Measurements from ENCODE around the gene MYO15B.

Gene MYO15B

DNA sequence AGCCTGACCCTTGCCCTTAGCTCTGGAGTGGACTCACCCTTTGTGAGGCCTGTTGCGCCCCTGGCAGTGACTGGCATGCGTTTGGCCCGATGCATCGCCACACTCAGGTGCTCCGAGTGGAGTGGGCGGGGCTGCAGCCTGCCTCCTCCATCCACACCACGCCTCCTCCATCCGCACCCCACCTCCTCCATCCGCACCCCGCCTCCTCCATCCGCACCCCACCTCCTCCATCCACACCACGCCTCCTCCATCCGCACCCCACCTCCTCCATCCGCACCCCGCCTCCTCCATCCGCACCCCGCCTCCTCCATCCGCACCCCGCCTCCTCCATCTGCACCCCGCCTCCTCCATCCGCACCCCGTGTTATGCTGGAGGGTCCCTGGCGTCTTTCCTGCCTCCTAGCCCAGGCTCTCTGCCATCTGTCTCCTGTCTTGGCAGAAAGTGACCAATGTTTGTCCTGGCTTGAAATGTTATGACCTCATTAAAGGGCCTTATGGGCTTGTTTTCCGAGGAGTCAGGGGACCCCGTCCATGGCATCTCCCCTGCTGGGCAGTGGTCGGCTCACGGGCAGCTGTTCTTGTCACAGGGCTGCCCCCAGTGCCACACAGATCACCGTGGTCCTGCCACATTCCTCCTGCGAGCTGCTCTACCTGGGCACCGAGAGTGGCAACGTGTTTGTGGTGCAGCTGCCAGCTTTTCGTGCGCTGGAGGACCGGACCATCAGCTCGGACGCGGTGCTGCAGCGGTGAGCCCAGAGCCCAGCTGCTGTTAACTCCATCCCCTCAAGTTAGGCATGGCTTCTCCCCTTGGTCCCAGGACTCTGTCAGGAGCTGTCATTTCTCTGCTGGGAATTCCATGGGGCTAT is 28.7 kb upstream of the MYO15B start:
- no peak for DNase-seq (ENCODE audit: low spot score)
- TF ChIP-seq, protein P1, sequence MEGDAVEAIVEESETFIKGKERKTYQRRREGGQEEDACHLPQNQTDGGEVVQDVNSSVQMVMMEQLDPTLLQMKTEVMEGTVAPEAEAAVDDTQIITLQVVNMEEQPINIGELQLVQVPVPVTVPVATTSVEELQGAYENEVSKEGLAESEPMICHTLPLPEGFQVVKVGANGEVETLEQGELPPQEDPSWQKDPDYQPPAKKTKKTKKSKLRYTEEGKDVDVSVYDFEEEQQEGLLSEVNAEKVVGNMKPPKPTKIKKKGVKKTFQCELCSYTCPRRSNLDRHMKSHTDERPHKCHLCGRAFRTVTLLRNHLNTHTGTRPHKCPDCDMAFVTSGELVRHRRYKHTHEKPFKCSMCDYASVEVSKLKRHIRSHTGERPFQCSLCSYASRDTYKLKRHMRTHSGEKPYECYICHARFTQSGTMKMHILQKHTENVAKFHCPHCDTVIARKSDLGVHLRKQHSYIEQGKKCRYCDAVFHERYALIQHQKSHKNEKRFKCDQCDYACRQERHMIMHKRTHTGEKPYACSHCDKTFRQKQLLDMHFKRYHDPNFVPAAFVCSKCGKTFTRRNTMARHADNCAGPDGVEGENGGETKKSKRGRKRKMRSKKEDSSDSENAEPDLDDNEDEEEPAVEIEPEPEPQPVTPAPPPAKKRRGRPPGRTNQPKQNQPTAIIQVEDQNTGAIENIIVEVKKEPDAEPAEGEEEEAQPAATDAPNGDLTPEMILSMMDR (IDR thresholded peaks at IDR 0.05; ENCODE audit: borderline replicate concordance, control extremely low read depth, extremely low read depth, insufficient read depth, missing control alignments): no peak
- in situ Hi-C loops (cut with MboI; ENCODE audit: low sequenced_read_pairs, unreplicated experiment): no loop called here

DNA sequence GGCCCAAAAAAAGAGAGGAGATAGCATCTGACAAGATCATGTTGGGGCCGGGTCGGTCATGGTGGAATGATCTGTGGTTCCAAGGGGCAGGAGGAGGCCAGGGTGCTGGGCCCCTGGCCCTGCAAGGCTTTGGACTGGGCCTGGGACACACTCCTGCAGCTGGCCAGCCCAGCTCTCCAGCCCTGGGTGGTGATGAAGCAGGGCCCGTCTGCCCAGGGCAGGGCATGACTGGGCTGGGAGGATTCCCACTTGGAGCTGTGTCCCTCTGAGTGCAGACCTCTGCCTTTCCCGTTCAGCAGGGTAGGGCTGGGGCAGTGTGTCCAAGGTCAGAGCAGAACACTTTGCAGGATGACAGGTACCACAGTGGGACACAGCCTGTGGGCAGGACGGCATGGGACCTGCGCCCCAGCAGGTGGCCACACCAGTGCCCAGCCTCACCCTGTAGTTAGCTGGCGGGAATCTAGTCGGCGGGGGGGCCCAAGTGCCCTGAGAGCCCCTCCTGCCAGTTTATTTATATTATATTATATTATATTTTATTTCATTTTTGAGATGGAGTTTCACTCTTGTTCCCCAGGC is 27.6 kb upstream of the MYO15B start:
- in situ Hi-C loops (cut with MboI; ENCODE audit: low sequenced_read_pairs, unreplicated experiment): no loop called here
- DNase-seq (ENCODE audit: low spot score): no peak
- TF ChIP-seq, protein P1 (IDR thresholded peaks at IDR 0.05; ENCODE audit: borderline replicate concordance, control extremely low read depth, extremely low read depth, insufficient read depth, missing control alignments): no peak

- DNase-seq (ENCODE audit: low spot score): no peak
- TF ChIP-seq, protein P1 (IDR thresholded peaks at IDR 0.05; ENCODE audit: borderline replicate concordance, control extremely low read depth, extremely low read depth, insufficient read depth, missing control alignments): no peak
- in situ Hi-C loops (cut with MboI; ENCODE audit: low sequenced_read_pairs, unreplicated experiment): no loop called here
Observed at GRCh38 chr17:75561927-75562603, 25.5 kb upstream of the MYO15B start.

GRCh38 chr17:75563063-75563758 is 24.4 kb upstream of the MYO15B start:
- no peak for DNase-seq (ENCODE audit: low spot score)
- TF ChIP-seq, protein P1 (IDR thresholded peaks at IDR 0.05; ENCODE audit: borderline replicate concordance, control extremely low read depth, extremely low read depth, insufficient read depth, missing control alignments): no peak
- in situ Hi-C loops (cut with MboI; ENCODE audit: low sequenced_read_pairs, unreplicated experiment): no loop called here

DNA sequence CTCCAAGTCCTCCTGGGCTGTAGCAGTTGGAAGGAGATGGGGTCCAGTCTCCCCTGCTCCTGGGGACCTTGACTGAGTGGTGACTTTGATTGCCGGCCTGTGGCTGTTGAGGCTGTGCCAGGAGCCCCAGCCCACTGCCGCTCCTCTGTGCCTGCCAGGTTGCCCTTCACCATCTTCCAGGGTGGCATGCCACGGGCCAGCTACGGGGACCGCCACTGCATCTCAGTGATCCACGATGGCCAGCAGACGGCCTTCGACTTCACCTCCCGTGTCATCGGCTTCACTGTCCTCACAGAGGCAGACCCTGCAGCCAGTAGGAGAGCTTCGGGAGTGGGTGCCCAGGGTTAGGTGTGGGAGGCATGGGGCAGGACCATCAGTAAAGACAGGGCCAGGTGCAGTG is 23.4 kb upstream of the MYO15B start:
- TF ChIP-seq, protein P1 (IDR thresholded peaks at IDR 0.05; ENCODE audit: borderline replicate concordance, control extremely low read depth, extremely low read depth, insufficient read depth, missing control alignments): no peak
- in situ Hi-C loops (cut with MboI; ENCODE audit: low sequenced_read_pairs, unreplicated experiment): no loop called here
- DNase-seq (ENCODE audit: low spot score): no peak

DNA sequence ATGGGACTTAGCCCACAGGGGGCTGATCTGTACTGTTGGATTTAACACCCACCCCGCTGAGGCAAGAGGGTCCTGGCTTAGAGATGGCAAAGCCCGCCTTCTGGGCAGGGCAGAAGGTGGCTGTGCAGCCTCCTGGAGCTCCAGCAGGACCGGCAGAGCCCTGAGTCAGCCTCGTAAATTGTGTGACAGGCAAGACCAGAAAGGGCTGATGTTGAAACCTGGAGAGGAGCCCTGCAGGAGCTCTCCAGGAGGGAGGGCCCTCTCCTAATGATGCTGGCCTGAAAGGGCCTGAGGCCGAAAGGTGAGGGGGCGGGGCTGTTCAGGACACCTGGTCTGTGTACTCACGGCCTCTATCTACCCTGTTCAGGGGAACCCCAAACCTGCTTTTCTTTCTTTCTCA is 22.5 kb upstream of the MYO15B start:
- in situ Hi-C loops (cut with MboI; ENCODE audit: low sequenced_read_pairs, unreplicated experiment): no loop called here
- TF ChIP-seq, protein P1 (IDR thresholded peaks at IDR 0.05; ENCODE audit: borderline replicate concordance, control extremely low read depth, extremely low read depth, insufficient read depth, missing control alignments): no peak
- no peak for DNase-seq (ENCODE audit: low spot score)
